Measurements from ENCODE around the gene ZNF254.
"Not testable (repeated sequence)": the region's sequence is repeated elsewhere in the genome, so short reads cannot be mapped to it uniquely, and the experiment has no call there.

The ZNF254 gene

GRCh38 chr19:24086974-24087595 is at the start of gene ZNF254:
ZNF254 (plus strand) TSS chr19:24087187; CDS start chr19:24087308, 121 bp downstream.
- DNase-seq = peak; percentile 76 to 98 (median 92)
- intact Hi-C loops (cut with DNase I) = no loop called here

- DNase-seq = no peak
- intact Hi-C loops (cut with DNase I) = no loop called here
Observed at GRCh38 chr19:24040621-24041020, 46.4 kb upstream of the ZNF254 start.

GRCh38 chr19:24041326-24041725 is 45.7 kb upstream of the ZNF254 start:
- DNase-seq; intact Hi-C loops (cut with DNase I): not testable (repeated sequence)

- intact Hi-C loops (cut with DNase I) = no loop called here
- DNase-seq = no peak
Observed at GRCh38 chr19:24046550-24046949, 40.4 kb upstream of the ZNF254 start.

GRCh38 chr19:24048261-24048660 is 38.7 kb upstream of the ZNF254 start:
- DNase-seq = no peak
- intact Hi-C loops (cut with DNase I) = no loop called here

- intact Hi-C loops (cut with DNase I) = no loop called here
Observed at GRCh38 chr19:24049537-24049936, 37.5 kb upstream of the ZNF254 start.

GRCh38 chr19:24051516-24051915 is 35.5 kb upstream of the ZNF254 start:
- intact Hi-C loops (cut with DNase I) = no loop called here

More at GRCh38 chr19:24049537-24049936, 37.5 kb upstream of the ZNF254 start:
- no peak for DNase-seq

GRCh38 chr19:24052811-24053210 is 34.2 kb upstream of the ZNF254 start:
- intact Hi-C loops (cut with DNase I) = no loop called here

More at GRCh38 chr19:24051516-24051915, 35.5 kb upstream of the ZNF254 start:
- no peak for DNase-seq

GRCh38 chr19:24053601-24054000 is 33.4 kb upstream of the ZNF254 start:
- no peak for DNase-seq
- intact Hi-C loops (cut with DNase I) = no loop called here

More at GRCh38 chr19:24052811-24053210, 34.2 kb upstream of the ZNF254 start:
- no peak for DNase-seq

- intact Hi-C loops (cut with DNase I) = no loop called here
Observed at GRCh38 chr19:24054044-24054935, 32.7 kb upstream of the ZNF254 start.

GRCh38 chr19:24055548-24055947 is 31.4 kb upstream of the ZNF254 start:
- DNase-seq = no peak
- intact Hi-C loops (cut with DNase I) = no loop called here

More at GRCh38 chr19:24054044-24054935, 32.7 kb upstream of the ZNF254 start:
- DNase-seq = no peak

GRCh38 chr19:24057144-24057543 is 29.8 kb upstream of the ZNF254 start:
- intact Hi-C loops (cut with DNase I) = no loop called here
- no peak for DNase-seq

GRCh38 chr19:24059563-24060295 is 27.3 kb upstream of the ZNF254 start:
- intact Hi-C loops (cut with DNase I) = no loop called here
- DNase-seq = no peak

- intact Hi-C loops (cut with DNase I) = no loop called here
- no peak for DNase-seq
Observed at GRCh38 chr19:24060687-24061356, 26.2 kb upstream of the ZNF254 start.

- intact Hi-C loops (cut with DNase I) = no loop called here
Observed at GRCh38 chr19:24062190-24062589, 24.8 kb upstream of the ZNF254 start.

GRCh38 chr19:24063295-24063694 is 23.7 kb upstream of the ZNF254 start:
- DNase-seq = no peak
- intact Hi-C loops (cut with DNase I) = no loop called here

More at GRCh38 chr19:24062190-24062589, 24.8 kb upstream of the ZNF254 start:
- DNase-seq = no peak

- intact Hi-C loops (cut with DNase I) = no loop called here
- no peak for DNase-seq
Observed at GRCh38 chr19:24064175-24064574, 22.8 kb upstream of the ZNF254 start.

GRCh38 chr19:24065243-24065642 is 21.7 kb upstream of the ZNF254 start:
- intact Hi-C loops (cut with DNase I) = no loop called here
- no peak for DNase-seq
